KBM-7 (cell line): ENCODE data around the gene CLTCL1.

Experiments
- DNase-seq: peaks from one replicate; pipeline ENCODE4 v3.0.0-alpha.2; 2015
- in situ Hi-C: fragments of 300-500 bp; cut with MboI; formaldehyde crosslinking; loops from 2 replicates; pipeline ENCODE4 v1.14.3; 2020; ENCODE audit warnings: low sequenced_read_pairs, low pct_unique_long_range_greater_than_20kb, mixed read lengths

The CLTCL1 gene

GRCh38 chr22:19181786-19182471 is 109.6 kb downstream of the CLTCL1 start:
- no peak for DNase-seq
- in situ Hi-C loops = loop anchor here (25.0 kb wide), 1 partner anchor 95 kb away; no protein-coding TSS in a partner anchor

GRCh38 chr22:19180740-19181410 is 110.6 kb downstream of the CLTCL1 start:
- in situ Hi-C loops = loop anchor here (25.0 kb wide), 1 partner anchor 94 kb away; no protein-coding TSS in a partner anchor
- DNase-seq = no peak

GRCh38 chr22:19180234-19180633 is 111.3 kb downstream of the CLTCL1 start:
- DNase-seq = no peak
- in situ Hi-C loops = loop anchor here (25.0 kb wide), 1 partner anchor 93 kb away; no protein-coding TSS in a partner anchor

GRCh38 chr22:19179497-19180048 is 111.9 kb downstream of the CLTCL1 start:
- peak; percentile 79 for DNase-seq
- in situ Hi-C loops = loop anchor here (25.0 kb wide), 1 partner anchor 92 kb away; no protein-coding TSS in a partner anchor

GRCh38 chr22:19178657-19179496 is 112.6 kb downstream of the CLTCL1 start, which contains the start of gene SLC25A1:
SLC25A1 (minus strand) TSS chr22:19178736; CDS start chr22:19178673, 63 bp downstream.
- in situ Hi-C loops = loop anchor here (25.0 kb wide), 1 partner anchor 92 kb away; no protein-coding TSS in a partner anchor
- DNase-seq = peak; percentile 81

- peak; percentile 47 for DNase-seq
- in situ Hi-C loops = loop anchor here (25.0 kb wide), 1 partner anchor 91 kb away; no protein-coding TSS in a partner anchor
Observed at GRCh38 chr22:19178065-19178656, 113.4 kb downstream of the CLTCL1 start.

GRCh38 chr22:19177164-19178064 is 114.1 kb downstream of the CLTCL1 start:
- in situ Hi-C loops = loop anchor here (25.0 kb wide), 1 partner anchor 90 kb away; no protein-coding TSS in a partner anchor

GRCh38 chr22:19176732-19177131 is 114.8 kb downstream of the CLTCL1 start:
- no peak for DNase-seq
- in situ Hi-C loops = loop anchor here (25.0 kb wide), 1 partner anchor 89 kb away; no protein-coding TSS in a partner anchor

More at GRCh38 chr22:19177164-19178064, 114.1 kb downstream of the CLTCL1 start:
- no peak for DNase-seq

- in situ Hi-C loops = loop anchor here (25.0 kb wide), 1 partner anchor 89 kb away; no protein-coding TSS in a partner anchor
- DNase-seq = no peak
Observed at GRCh38 chr22:19176175-19176643, 115.3 kb downstream of the CLTCL1 start.

- in situ Hi-C loops = loop anchor here (25.0 kb wide), 1 partner anchor 88 kb away; no protein-coding TSS in a partner anchor
- DNase-seq = no peak
Observed at GRCh38 chr22:19175602-19176174, 115.8 kb downstream of the CLTCL1 start.

- no peak for DNase-seq
- in situ Hi-C loops = loop anchor here (25.0 kb wide), 1 partner anchor 88 kb away; no protein-coding TSS in a partner anchor
Observed at GRCh38 chr22:19175026-19175601, 116.4 kb downstream of the CLTCL1 start.

GRCh38 chr22:19174106-19175025 is 117.2 kb downstream of the CLTCL1 start:
- in situ Hi-C loops = loop anchor here (25.0 kb wide), 1 partner anchor 87 kb away; no protein-coding TSS in a partner anchor
- DNase-seq = peak; percentile 82

- no peak for DNase-seq
- in situ Hi-C loops = no loop called here
Observed at GRCh38 chr22:19173047-19174035, 118.2 kb downstream of the CLTCL1 start.
